H1 (cell line): ENCODE data around the gene IGF2R. TPM values are rescaled to one million over a fixed set of nuclear protein-coding genes. Genes with fewer than 3 reads are reported as not detected.

Experiments
- CTCF ChIA-PET: fragments of 300-600 bp; sonication (Branson Sonifier 250); formaldehyde crosslinking; loops from one replicate; lab custom pipeline; 2021; ENCODE audit not compliant: partially characterized antibody; lab: Charles Lee
- POLR2A ChIA-PET: fragments of 300-600 bp; sonication (Branson Sonifier 250); formaldehyde crosslinking; loops from one replicate; lab custom pipeline; 2021; ENCODE audit warnings: inconsistent platforms; ENCODE audit not compliant: partially characterized antibody; lab: Charles Lee
- DNase-seq, 2 experiments: peaks; one replicate each; pipeline versions ENCODE4 v3.0.0 to v3.0.0-alpha.2; 2010 to 2022; ENCODE audit warnings: low spot score in 2 of 2, low read depth in 1 of 2, mixed read lengths in 1 of 2
- FAIRE-seq: peaks from 2 replicates; lab custom pipeline; 2011; peaks lifted over from hg19 to GRCh38; lab: Jason Lieb, UNC
- H2AFZ ChIP-seq: 2 replicates; pipeline ENCODE4 v1.8.1; 2012; ENCODE audit warnings: low read length, inconsistent platforms
- H2AK5ac ChIP-seq: 2 replicates; pipeline ENCODE4 v1.6.1; 2013; ENCODE audit warnings: low read depth, low read length
- H2BK120ac ChIP-seq: replicated peaks from 2 replicates; pipeline ENCODE3; 2013; ENCODE audit warnings: low read depth, low read length, inconsistent platforms
- H2BK12ac ChIP-seq: 2 replicates; pipeline ENCODE4 v1.6.1; 2013; ENCODE audit warnings: low read depth, low read length
- H2BK15ac ChIP-seq: 2 replicates; pipeline ENCODE4 v1.6.1; 2013; ENCODE audit warnings: low read length
- H2BK20ac ChIP-seq: 2 replicates; pipeline ENCODE4 v1.6.1; 2013; ENCODE audit warnings: low read length
- H2BK5ac ChIP-seq: 2 replicates; pipeline ENCODE4 v1.6.1; 2013; ENCODE audit warnings: low read depth, low read length
- H3K14ac ChIP-seq: 2 replicates; pipeline ENCODE4 v1.6.1; 2013; ENCODE audit warnings: inconsistent platforms; ENCODE audit not compliant: insufficient read length
- H3K18ac ChIP-seq: 2 replicates; pipeline ENCODE4 v1.6.1; 2013; ENCODE audit warnings: low read length; ENCODE audit errors: extremely low read depth
- H3K23ac ChIP-seq: 2 replicates; pipeline ENCODE4 v1.6.1; 2013; ENCODE audit warnings: inconsistent platforms; ENCODE audit not compliant: insufficient read length
- H3K23me2 ChIP-seq: 2 replicates; pipeline ENCODE4 v1.6.1; 2013; ENCODE audit warnings: low read depth, low read length
- H3K27ac ChIP-seq: 2 replicates; pipeline ENCODE4 v1.6.1; 2011; ENCODE audit warnings: low read depth, low read length, inconsistent platforms
- H3K27me3 ChIP-seq, 4 experiments: replicated peaks in 1 of 4; 1 replicate in 1 of 4; 2 replicates in 3 of 4; pipeline versions ENCODE4 v1.6.1 to v1.8.1; 2011 to 2013; ENCODE audit warnings: low read length in 3 of 4, mild to moderate bottlenecking in 3 of 4, inconsistent platforms in 2 of 4, mixed read lengths in 2 of 4, moderate library complexity in 1 of 4; ENCODE audit not compliant: control insufficient read depth in 3 of 4, insufficient read depth in 3 of 4; ENCODE audit errors: extremely low read depth in 1 of 4
- H3K36me3 ChIP-seq, 4 experiments: 2 replicates each; pipeline versions ENCODE4 v1.6.1 to v1.8.1; 2011 to 2013; ENCODE audit warnings: mild to moderate bottlenecking in 4 of 4, low read length in 3 of 4, moderate library complexity in 2 of 4, control low read depth in 1 of 4, inconsistent platforms in 1 of 4; ENCODE audit not compliant: insufficient read depth in 4 of 4, control insufficient read depth in 2 of 4
- H3K4ac ChIP-seq: replicated peaks from 2 replicates; pipeline ENCODE3; 2013; ENCODE audit warnings: low read length, low read depth, mixed read lengths, inconsistent platforms; ENCODE audit not compliant: insufficient read length
- H3K4me1 ChIP-seq, 4 experiments: replicated peaks in 1 of 4; 1 replicate in 1 of 4; 2 replicates in 3 of 4; pipeline versions ENCODE4 v1.6.1 to v1.8.1; 2011 to 2013; ENCODE audit warnings: low read length in 3 of 4, inconsistent platforms in 2 of 4, mixed read lengths in 1 of 4; ENCODE audit not compliant: insufficient read depth in 4 of 4, control insufficient read depth in 3 of 4
- H3K4me2 ChIP-seq, 2 experiments: 2 replicates each; pipeline versions ENCODE4 v1.6.1 to v1.8.1; 2011 to 2013; ENCODE audit warnings: low read depth in 2 of 2, low read length in 2 of 2, control low read depth in 1 of 2, inconsistent platforms in 1 of 2, mild to moderate bottlenecking in 1 of 2; ENCODE audit not compliant: insufficient read depth in 1 of 2
- H3K4me3 ChIP-seq, 4 experiments: fragments of 200-600, 300-600 bp in 1 of 4; sonication (generic), shearing (Covaris generic), sonication (Bioruptor Twin) in 1 of 4; 2 replicates each; pipeline versions ENCODE4 v1.5.1 to v1.8.1; 2011 to 2016; ENCODE audit warnings: low read length in 4 of 4, low read depth in 3 of 4, control low read depth in 2 of 4, inconsistent platforms in 2 of 4, mild to moderate bottlenecking in 2 of 4, mixed read lengths in 1 of 4, moderate library complexity in 1 of 4; ENCODE audit not compliant: insufficient read depth in 2 of 4; ENCODE audit errors: extremely low read depth in 1 of 4
- H3K56ac ChIP-seq: replicated peaks from 2 replicates; pipeline ENCODE3; 2013; ENCODE audit warnings: low read depth, mild to moderate bottlenecking, mixed read lengths, low read length, inconsistent platforms; ENCODE audit not compliant: insufficient read length
- H3K79me1 ChIP-seq: 2 replicates; pipeline ENCODE4 v1.6.1; 2013; ENCODE audit warnings: low read depth, low read length, control low read depth
- H3K79me2 ChIP-seq, 2 experiments: 2 replicates each; pipeline versions ENCODE4 v1.6.1 to v1.8.1; 2012 to 2013; ENCODE audit warnings: low read length in 2 of 2, mild to moderate bottlenecking in 2 of 2, inconsistent platforms in 1 of 2; ENCODE audit not compliant: insufficient read depth in 2 of 2, control insufficient read depth in 1 of 2
- H3K9ac ChIP-seq, 4 experiments: replicated peaks in 1 of 4; 1 replicate in 1 of 4; 2 replicates in 3 of 4; pipeline versions ENCODE4 v1.6.1 to v1.8.1; 2011 to 2013; ENCODE audit warnings: low read depth in 3 of 4, low read length in 3 of 4, control low read depth in 2 of 4, mild to moderate bottlenecking in 2 of 4, moderate library complexity in 2 of 4, inconsistent platforms in 1 of 4; ENCODE audit errors: extremely low read depth in 1 of 4
- H3K9me3 ChIP-seq, 2 experiments: 2 replicates each; pipeline versions ENCODE4 v1.6.1 to v1.8.1; 2012 to 2013; ENCODE audit warnings: mild to moderate bottlenecking in 2 of 2, moderate library complexity in 2 of 2, control low read depth in 1 of 2, inconsistent platforms in 1 of 2, low read depth in 1 of 2, low read length in 1 of 2, mixed read lengths in 1 of 2; ENCODE audit not compliant: insufficient read depth in 2 of 2
- H4K20me1 ChIP-seq, 2 experiments: replicated peaks in 1 of 2; 2 replicates each; pipeline versions ENCODE3 to v1.8.1; 2011 to 2013; ENCODE audit warnings: inconsistent platforms in 2 of 2, low read length in 2 of 2, mild to moderate bottlenecking in 1 of 2; ENCODE audit not compliant: insufficient read depth in 2 of 2, control insufficient read depth in 1 of 2
- H4K5ac ChIP-seq: 2 replicates; pipeline ENCODE4 v1.6.1; 2013; ENCODE audit warnings: low read length, low read depth, mixed read lengths, inconsistent platforms; ENCODE audit not compliant: insufficient read length
- H4K8ac ChIP-seq: 2 replicates; pipeline ENCODE4 v1.8.0; 2013; ENCODE audit warnings: mild to moderate bottlenecking, moderate library complexity, low read length, inconsistent platforms; ENCODE audit not compliant: insufficient read depth; ENCODE audit errors: extremely low read depth
- H4K91ac ChIP-seq: replicated peaks from 2 replicates; pipeline ENCODE3; 2013; ENCODE audit warnings: low read length, mixed read lengths, inconsistent platforms; ENCODE audit not compliant: insufficient read length
- BRCA1 ChIP-seq: IDR thresholded peaks from 2 replicates; pipeline ENCODE4 v1.6.1; 2012; ENCODE audit warnings: low read depth, low read length, improper control_type of control experiment
- CBX8 ChIP-seq: fragments of 300-800, 300-1000 bp; sonication (generic); IDR thresholded peaks from 2 replicates; pipeline ENCODE4 v1.7.1; 2016; ENCODE audit warnings: low read depth, low read length, borderline replicate concordance
- CHD1 ChIP-seq: IDR thresholded peaks from 2 replicates; pipeline ENCODE4 v1.6.1; 2012; ENCODE audit warnings: low read depth, low read length, improper control_type of control experiment
- CHD2 ChIP-seq: IDR thresholded peaks from 2 replicates; pipeline ENCODE4 v1.6.1; 2012; ENCODE audit warnings: low read length, improper control_type of control experiment
- EZH2 ChIP-seq: fragments of 200-600 bp; sonication (generic); IDR thresholded peaks from 2 replicates; pipeline ENCODE4 v1.7.1; 2012; ENCODE audit warnings: low read depth, mild to moderate bottlenecking, moderate library complexity, low read length, inconsistent platforms; ENCODE audit not compliant: severe bottlenecking
- HDAC6 ChIP-seq: IDR thresholded peaks from one replicate; pipeline ENCODE4 v1.7.1; 2012; ENCODE audit warnings: low read depth, mild to moderate bottlenecking, inconsistent platforms, low read length, moderate library complexity
- POLR2AphosphoS5 ChIP-seq: IDR thresholded peaks from 2 replicates; pipeline ENCODE4 v1.6.1; 2011; ENCODE audit warnings: low read depth, low read length
- SAP30 ChIP-seq: fragments of 300-600 bp; sonication (generic); IDR thresholded peaks from 2 replicates; pipeline ENCODE4 v1.7.1; 2012; ENCODE audit warnings: low read length, moderate library complexity, mild to moderate bottlenecking, inconsistent platforms; ENCODE audit not compliant: insufficient read depth, insufficient replicate concordance
- SIN3A ChIP-seq, 2 experiments: IDR thresholded peaks in 1 of 2; conservative IDR thresholded peaks in 1 of 2; 2 replicates each; pipeline ENCODE4 v1.6.1; 2011 to 2012; ENCODE audit warnings: low read length in 2 of 2, improper control_type of control experiment in 1 of 2, low read depth in 1 of 2, mild to moderate bottlenecking in 1 of 2
- SIRT6 ChIP-seq: IDR thresholded peaks from one replicate; pipeline ENCODE4 v1.7.1; 2012; ENCODE audit warnings: low read length, inconsistent platforms
- SUZ12 ChIP-seq: fragments of 200-600 bp; sonication (generic); IDR thresholded peaks from 2 replicates; pipeline ENCODE4 v1.6.1; 2012; ENCODE audit warnings: mild to moderate bottlenecking, inconsistent platforms, low read length, moderate library complexity, mixed read lengths
- TAF1 ChIP-seq: IDR thresholded peaks from 2 replicates; pipeline ENCODE4 v1.6.1; 2011; ENCODE audit warnings: mild to moderate bottlenecking, low read depth, low read length
- TCF12 ChIP-seq: IDR thresholded peaks from 2 replicates; pipeline ENCODE4 v1.6.1; 2011; ENCODE audit warnings: low read depth, mild to moderate bottlenecking, low read length
- WGBS, 2 experiments: shearing (Covaris generic) in 1 of 2; methylation state at CpG; one replicate each; pipeline versions ENCODE4 v1.1.6 to v1.1.7; 2013 to 2015; ENCODE audit warnings: low lambda C conversion rate in 2 of 2, mixed read lengths in 2 of 2, inconsistent platforms in 1 of 2, low coverage in 1 of 2, missing lambda C conversion rate in 1 of 2; ENCODE audit not compliant: insufficient replicate concordance in 2 of 2, insufficient coverage in 1 of 2, insufficient read length in 1 of 2; ENCODE audit errors: extremely low coverage in 1 of 2, missing lambda C conversion rate in 1 of 2; 5-methylcytosine and 5-hydroxymethylcytosine counted together
- polyA plus RNA-seq, 7 experiments: library from polyadenylated mRNA; depleted of rRNA in 3 of 7; stranded (reverse) in 5 of 7; unstranded in 2 of 7; fragments of >200 nt in 5 of 7; fragments of 200-250 nt in 2 of 7; gene quantifications; 1 replicate in 5 of 7; 2 replicates in 1 of 7; 4 replicates in 1 of 7; pipeline versions ENCODE4 v1.2.1 to v1.2.3, GENCODE V29; 2011 to 2013; ENCODE audit warnings: missing spikeins in 2 of 7, mixed read lengths in 2 of 7
- total RNA-seq: library from RNA; stranded (reverse); fragmentation: NEBNext Ultra II Directional; extraction: Animal tissue kit (Norgen Biotek cat#: 25700); gene quantifications from 2 replicates; pipeline ENCODE4 v1.2.1, GENCODE V29; 2021

IGF2R gene
- total and polyA plus RNA-seq, 2 of the 8 experiments (the other 6 are each of a cell fraction or from before 2014, with no cell fraction given) = 20.6 to 74.1 TPM

DNA sequence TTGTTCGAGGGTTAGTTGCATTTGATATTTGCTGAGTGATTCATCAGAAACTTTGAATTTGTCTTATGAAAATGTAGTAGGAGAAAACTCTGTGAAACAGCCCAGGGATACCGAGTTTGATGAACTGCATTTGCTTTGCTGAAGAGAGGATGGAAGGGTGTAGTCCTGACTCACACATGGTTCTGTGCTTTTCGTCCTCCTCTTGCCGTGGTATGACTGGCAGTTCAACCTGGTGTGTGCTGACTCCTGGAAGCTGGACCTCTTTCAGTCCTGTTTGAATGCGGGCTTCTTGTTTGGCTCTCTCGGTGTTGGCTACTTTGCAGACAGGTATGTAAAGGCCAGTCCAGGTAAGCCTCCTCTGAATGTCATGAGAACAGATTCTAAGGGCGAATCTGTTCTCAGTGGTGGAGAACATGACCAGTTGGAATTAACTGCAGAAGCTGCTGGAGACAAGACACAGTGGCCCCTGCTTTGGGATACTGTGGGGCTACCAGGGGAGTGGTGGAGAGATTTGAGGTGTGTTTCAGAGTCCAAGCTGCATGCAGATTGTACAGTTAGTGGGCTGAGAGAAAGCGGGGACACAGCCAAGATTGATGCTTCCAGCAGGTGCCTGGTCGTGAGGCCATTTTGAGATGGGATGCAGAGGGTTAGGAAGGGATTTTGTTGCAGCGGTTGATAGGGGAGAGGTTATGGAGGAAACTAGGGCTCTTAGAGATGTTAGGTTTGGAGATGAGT, 161.2 kb downstream of the IGF2R start:
- DNase-seq = no peak
- Histone ChIP-seq H3K23ac (no peak overlapping the region), H2BK5ac (no peak overlapping the region), H3K4me3 (no peak overlapping the region), H3K27ac (no peak overlapping the region), H3K27me3 (no peaks in the 10 kb centered on the region; a peak in 1 of 7 replicates), H2BK12ac (no peak overlapping the region), H3K36me3 (no peaks in the 10 kb centered on the region), H3K79me2 (no peaks in the 10 kb centered on the region), H2BK15ac (no peak overlapping the region), H3K4ac (no peak overlapping the region), H3K18ac (no peak overlapping the region), H3K4me1 (peaks cover 7 to 17% (median 11%) of the 10 kb centered on the region in 4 experiments), H3K9ac (no peak overlapping the region), H4K20me1 (no peaks in the 10 kb centered on the region), H3K23me2 (no peaks in the 10 kb centered on the region), H4K5ac (no peak overlapping the region), H2BK120ac (no peak overlapping the region), H2AK5ac (no peak overlapping the region), H2BK20ac (no peak overlapping the region), H3K56ac (no peak overlapping the region), H3K4me2 (no peak overlapping the region), H2AFZ (no peak overlapping the region), H4K8ac (no peak overlapping the region), H3K9me3 (no peaks in the 10 kb centered on the region), H3K14ac (no peak overlapping the region), H3K79me1 (no peaks in the 10 kb centered on the region), H4K91ac (no peak overlapping the region)
- WGBS, 2 experiments = 76% methylated on average over 10 of the region's 10 CpGs; no CpG with 5 or more reads in 1 of the 2 experiments
- no peak for FAIRE-seq
- ChIA-PET CTCF (interaction anchor here (3.4 kb wide), 1 partner anchor 8 kb away, joined by 17 read pairs; no protein-coding TSS in a partner anchor), POLR2A (no interaction called here)
- TF ChIP-seq TCF12 = no peak
- no peak for TF ChIP-seq SIN3A (conservative IDR thresholded peaks at IDR 0.05 in 1 of 2, IDR thresholded peaks at IDR 0.05 in 1 of 2; ENCODE audit: low read depth in 1 of 2, low read length in 2 of 2)
- TF ChIP-seq HDAC6 = no peak
- no peak for TF ChIP-seq CBX8
- TF ChIP-seq SAP30 = no peak
- TF ChIP-seq TAF1 = no peak
- no peak for TF ChIP-seq CHD1
- no peak for TF ChIP-seq EZH2
- TF ChIP-seq CHD2 = no peak
- TF ChIP-seq SIRT6 = no peak
- no peak for TF ChIP-seq BRCA1
- no peak for TF ChIP-seq SUZ12
- no peak for TF ChIP-seq POLR2AphosphoS5
